Activated naive CD4-positive, alpha-beta T cell treated with anti-CD3 and anti-CD28 coated beads, Interleukin-2, amount 50 U/mL, for 72 hours (primary cell): ENCODE measurements around the gene R3HDM2. TPM values are rescaled to one million over a fixed set of nuclear protein-coding genes. Genes with fewer than 3 reads are reported as not detected.
A peak's percentile ranks its signal among the peaks of the same experiment; 100 is the strongest.
"Not testable (repeated sequence)": the region's sequence is repeated elsewhere in the genome, so short reads cannot be mapped to it uniquely, and the experiment has no call there.

Source experiments
- ATAC-seq, 2 donors: fragments of 150-1000 bp; cut with Tn5 transposase; 2 replicates each; pipeline ENCODE4 v1.10.0; 2021; ENCODE audit warnings: mild to moderate bottlenecking in 2 of 2, moderate library complexity in 2 of 2
- DNase-seq, 2 donors: peaks; one replicate each; pipeline ENCODE4 v3.0.0; 2021 to 2022; ENCODE audit warnings: low spot score in 2 of 2
- H3K27ac Mint-ChIP-seq, 2 donors: one replicate each; pipeline ENCODE4 v1.8.0; 2022; ENCODE audit warnings: mild to moderate bottlenecking in 2 of 2, mixed read lengths in 2 of 2
- H3K36me3 Mint-ChIP-seq, 2 donors: one replicate each; pipeline ENCODE4 v1.8.0; 2022; ENCODE audit warnings: mixed read lengths in 2 of 2
- H3K9me3 Mint-ChIP-seq, 2 donors: one replicate each; pipeline ENCODE4 v1.8.0; 2022; ENCODE audit warnings: mixed read lengths in 2 of 2
- total RNA-seq, 2 donors: library from RNA; stranded (reverse); gene quantifications; one replicate each; pipeline ENCODE4 v1.2.3, GENCODE V29; 2022

The R3HDM2 gene
- total RNA-seq, 2 donors from 2014 or later = 36.3 to 57.1 TPM

DNA sequence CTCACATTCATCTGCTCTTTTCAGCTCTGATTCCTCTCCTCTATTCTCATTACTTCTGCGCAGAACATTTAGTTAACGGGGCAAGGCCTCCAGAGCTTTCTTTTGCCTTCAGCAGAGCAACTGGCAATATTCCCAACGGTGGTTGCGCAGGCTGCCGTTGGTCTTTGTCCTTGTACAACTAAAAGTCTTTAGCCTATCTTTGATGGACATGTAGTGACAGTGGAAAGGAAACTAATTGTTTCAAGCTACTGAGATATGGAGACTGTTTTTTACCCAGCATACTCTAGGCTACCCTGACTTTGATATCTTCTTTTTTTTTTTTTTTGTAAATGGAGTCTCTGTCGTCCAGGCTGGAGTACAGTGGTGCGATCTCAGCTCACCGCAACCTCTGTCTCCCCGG, 12.6 kb downstream of the R3HDM2 start:
- no peaks in the 10 kb centered on the region for H3K9me3 Mint-ChIP-seq
- ATAC-seq = no peak
- peak overlapping the region in 1 of 2 donors; percentile 7 for H3K27ac Mint-ChIP-seq
- H3K36me3 Mint-ChIP-seq = peaks cover 0 to 4% of the 10 kb centered on the region in 2 donors
- DNase-seq = no peak

DNA sequence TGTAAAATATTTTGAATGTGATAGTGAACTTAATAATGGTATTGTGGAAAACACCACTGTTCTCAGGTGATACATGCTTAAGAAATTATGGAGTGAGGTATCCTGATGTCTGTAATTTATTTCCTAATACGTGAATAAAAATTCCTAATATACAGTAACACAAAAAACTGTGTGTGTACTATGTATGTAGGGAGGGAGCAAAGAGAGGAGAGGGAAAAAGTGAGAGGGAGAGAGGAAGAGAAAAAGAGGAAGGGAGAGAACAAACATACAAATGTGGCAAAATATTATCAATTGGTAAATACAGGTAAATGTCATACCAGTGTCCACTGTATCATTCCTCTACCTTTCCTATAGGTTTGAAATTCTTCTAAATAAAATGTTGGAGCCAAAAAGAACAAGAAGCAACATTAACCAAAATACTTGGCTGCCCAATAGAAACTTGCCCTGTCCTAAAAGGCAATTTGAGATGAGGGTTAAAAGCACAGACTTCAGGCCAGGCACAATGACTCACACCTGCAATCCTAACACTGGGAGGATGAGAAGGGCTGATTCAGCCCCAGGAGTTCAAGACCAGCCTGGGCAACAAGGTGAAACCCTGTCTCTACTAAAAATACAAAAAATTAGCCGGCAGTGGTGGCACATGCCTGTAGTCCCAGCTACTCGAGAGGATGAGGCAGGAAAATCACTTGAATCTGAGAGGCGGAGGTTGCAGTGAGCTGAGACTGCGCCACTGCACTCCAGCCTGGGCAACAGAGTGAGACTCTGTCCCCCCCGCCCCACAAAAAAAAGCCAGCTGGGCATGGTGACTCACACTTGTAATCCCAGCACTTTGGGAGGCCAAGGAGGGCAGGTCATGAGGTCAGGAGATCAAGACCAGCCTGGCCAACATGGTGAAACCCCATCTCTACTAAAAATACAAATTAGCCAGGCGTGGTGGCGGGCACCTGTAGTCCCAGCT, 14.5 kb downstream of the R3HDM2 start:
- ATAC-seq (no peak), DNase-seq (no peak)
- H3K9me3 Mint-ChIP-seq = no peaks in the 10 kb centered on the region
- no peaks in the 10 kb centered on the region for H3K36me3 Mint-ChIP-seq
- no peak overlapping the region for H3K27ac Mint-ChIP-seq

GRCh38 chr12:57415088-57415487, 15.8 kb downstream of the R3HDM2 start:
- DNase-seq (no peak), ATAC-seq (no peak)
- Mint-ChIP-seq H3K27ac (no peak overlapping the region), H3K9me3 (no peaks in the 10 kb centered on the region), H3K36me3 (no peaks in the 10 kb centered on the region)

DNA sequence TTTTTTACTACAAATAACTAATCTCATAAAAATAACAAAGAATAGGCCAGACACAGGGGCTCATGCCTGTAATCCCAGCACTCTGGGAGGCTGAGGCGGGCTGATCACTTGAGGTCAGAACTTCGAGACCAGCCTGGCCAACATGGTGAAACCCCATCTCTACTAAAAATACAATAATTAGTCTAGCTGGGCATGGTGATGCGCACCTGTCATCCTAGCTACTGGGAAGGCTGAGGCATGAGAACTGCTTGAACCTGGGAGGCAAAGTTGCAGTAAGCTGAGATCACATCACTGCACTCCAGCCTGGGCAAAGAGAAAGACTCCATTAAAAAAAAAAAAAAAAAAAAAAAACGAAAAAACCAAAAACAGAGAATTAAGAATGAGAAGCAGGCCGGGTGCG, 16.7 kb downstream of the R3HDM2 start:
- not testable (repeated sequence) for H3K36me3 Mint-ChIP-seq, H3K27ac Mint-ChIP-seq, H3K9me3 Mint-ChIP-seq, ATAC-seq, DNase-seq

DNA sequence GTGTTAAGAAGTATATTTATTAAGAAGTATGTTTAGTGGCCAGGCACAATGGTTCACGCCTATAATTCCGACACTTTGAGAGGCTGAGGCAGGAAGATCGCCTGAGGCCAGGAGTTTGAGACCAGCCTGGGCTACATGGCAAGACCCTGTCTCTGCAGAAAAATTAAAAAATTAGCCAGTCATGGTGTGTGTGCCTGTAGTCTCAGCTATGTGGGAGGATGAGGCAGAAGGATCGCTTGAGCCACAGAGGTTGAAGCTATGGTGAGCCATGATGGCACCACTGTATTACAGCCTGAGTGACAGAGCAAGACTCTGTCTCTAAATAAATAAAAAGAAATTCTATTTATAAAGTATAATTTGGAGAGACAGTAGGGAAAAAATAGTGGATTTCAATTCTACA, 20.3 kb downstream of the R3HDM2 start:
- H3K36me3 Mint-ChIP-seq = no peaks in the 10 kb centered on the region
- ATAC-seq = no peak

GRCh38 chr12:57404966-57405640, 25.7 kb downstream of the R3HDM2 start:
- no peaks in the 10 kb centered on the region for H3K36me3 Mint-ChIP-seq
- no peak for DNase-seq
- H3K9me3 Mint-ChIP-seq = no peaks in the 10 kb centered on the region
- H3K27ac Mint-ChIP-seq = no peak overlapping the region
- ATAC-seq = peak; percentile 93 to 99

More for the DNA sequence above, 20.3 kb downstream of the R3HDM2 start:
- Mint-ChIP-seq H3K9me3 (no peaks in the 10 kb centered on the region), H3K27ac (no peak overlapping the region)
- no peak for DNase-seq

DNA sequence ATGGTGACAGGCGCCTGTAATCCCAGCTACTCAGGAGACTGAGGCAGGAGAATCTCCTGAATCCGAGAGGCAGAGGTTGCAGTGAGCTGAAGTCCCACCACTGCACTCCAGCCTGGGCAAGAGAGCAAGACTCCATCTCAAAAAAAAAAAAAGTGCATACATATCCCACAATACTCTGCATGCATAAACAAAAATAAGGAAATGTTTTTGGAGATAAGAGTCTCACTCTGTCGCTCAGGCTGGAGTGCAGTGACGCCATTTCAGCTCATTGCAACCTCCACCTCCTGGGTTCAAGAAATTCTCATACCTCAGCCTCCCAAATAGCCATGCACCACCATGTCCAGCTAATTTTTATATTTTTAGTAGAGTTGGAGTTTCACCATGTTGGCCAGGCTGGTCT, 28.7 kb downstream of the R3HDM2 start:
- DNase-seq, ATAC-seq, H3K36me3 Mint-ChIP-seq, H3K9me3 Mint-ChIP-seq, H3K27ac Mint-ChIP-seq: not testable (repeated sequence)

DNA sequence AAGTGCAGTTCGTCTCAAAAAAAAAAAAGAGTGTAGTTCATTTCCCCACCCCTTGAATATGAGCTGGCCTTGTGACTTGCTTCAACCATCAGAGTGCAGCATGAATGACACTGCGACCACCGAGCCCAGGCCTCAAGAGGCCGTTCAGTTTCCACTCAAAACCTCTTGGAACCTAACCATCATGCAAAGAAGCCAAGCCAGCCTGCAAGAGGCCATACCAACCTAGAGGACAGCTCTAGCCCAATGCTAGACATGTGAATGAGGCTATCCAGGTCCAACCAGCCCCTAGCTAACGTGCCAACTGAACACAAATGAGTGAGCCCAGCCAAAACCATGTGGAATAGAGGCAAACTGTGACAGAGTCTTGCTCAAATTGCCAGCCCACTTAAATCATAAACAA, 29.7 kb downstream of the R3HDM2 start:
- Mint-ChIP-seq H3K9me3 (no peaks in the 10 kb centered on the region), H3K27ac (no peak overlapping the region), H3K36me3 (no peaks in the 10 kb centered on the region)
- DNase-seq = no peak
- no peak for ATAC-seq

DNA sequence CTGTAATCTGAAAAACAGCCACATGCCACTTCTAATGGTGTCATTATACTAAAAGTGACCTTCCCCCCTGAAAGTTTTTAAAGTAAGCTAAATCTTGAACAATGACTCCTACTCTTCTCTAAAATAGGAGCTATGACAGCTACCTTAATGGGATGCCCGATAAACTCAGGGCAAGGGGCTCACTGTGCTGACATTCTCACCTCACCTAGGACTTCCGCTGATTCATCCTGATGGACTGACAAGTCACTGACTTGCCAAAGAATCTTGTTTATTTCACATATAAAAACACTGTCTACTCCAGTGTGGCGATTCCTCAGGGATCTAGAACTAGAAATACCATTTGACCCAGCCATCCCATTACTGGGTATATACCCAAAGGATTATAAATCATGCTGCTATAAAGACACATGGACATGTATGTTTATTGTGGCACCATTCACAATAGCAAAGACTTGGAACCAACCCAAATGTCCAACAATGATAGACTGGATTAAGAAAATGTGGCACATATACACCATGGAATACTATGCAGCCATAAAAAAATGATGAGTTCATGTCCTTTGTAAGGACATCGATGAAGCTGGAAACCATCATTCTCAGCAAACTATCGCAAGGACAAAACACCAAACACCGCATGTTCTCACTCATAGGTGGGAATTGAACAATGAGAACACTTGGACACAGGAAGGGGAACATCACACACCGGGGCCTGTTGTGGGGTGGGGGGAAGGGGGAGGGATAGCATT, 31.0 kb downstream of the R3HDM2 start:
- not testable (repeated sequence) for ATAC-seq, DNase-seq, H3K9me3 Mint-ChIP-seq, H3K36me3 Mint-ChIP-seq
- H3K27ac Mint-ChIP-seq = peak overlapping the region in 1 of 2 donors; percentile 8

GRCh38 chr12:57397441-57397840, 33.4 kb downstream of the R3HDM2 start:
- DNase-seq = no peak
- H3K9me3 Mint-ChIP-seq = no peaks in the 10 kb centered on the region
- peaks cover 0 to 16% of the 10 kb centered on the region in 2 donors for H3K36me3 Mint-ChIP-seq
- no peak for ATAC-seq
- H3K27ac Mint-ChIP-seq = no peak overlapping the region

- no peak for ATAC-seq
- Mint-ChIP-seq H3K9me3 (no peaks in the 10 kb centered on the region), H3K36me3 (peaks cover 0 to 16% of the 10 kb centered on the region in 2 donors), H3K27ac (no peak overlapping the region)
- no peak for DNase-seq
These were observed 35.7 kb downstream of the R3HDM2 start for GRCh38 chr12:57395121-57395520.

DNA sequence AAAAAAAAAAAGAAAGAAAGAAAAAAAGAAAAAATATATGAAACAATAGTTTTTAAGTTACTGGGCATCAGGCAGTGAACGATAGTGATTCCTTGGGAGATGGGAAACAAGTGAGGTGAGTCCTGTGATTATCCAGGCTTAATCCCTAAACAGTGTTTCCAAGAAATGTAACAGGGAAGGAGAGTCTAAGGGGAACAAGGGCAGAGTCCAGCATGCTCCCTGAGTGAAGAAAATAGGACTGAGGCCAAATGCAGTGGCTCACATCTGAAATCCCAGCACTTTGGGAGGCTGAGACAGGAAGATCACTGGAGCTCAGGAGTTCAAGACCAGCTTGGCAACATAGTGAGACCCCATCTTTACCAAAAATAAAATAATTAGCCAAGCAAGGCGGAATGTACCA, 40.7 kb downstream of the R3HDM2 start:
- peaks cover 0 to 13% of the 10 kb centered on the region in 2 donors for H3K36me3 Mint-ChIP-seq
- ATAC-seq = no peak
- no peak for DNase-seq
- H3K27ac Mint-ChIP-seq = no peak overlapping the region
- no peaks in the 10 kb centered on the region for H3K9me3 Mint-ChIP-seq

DNA sequence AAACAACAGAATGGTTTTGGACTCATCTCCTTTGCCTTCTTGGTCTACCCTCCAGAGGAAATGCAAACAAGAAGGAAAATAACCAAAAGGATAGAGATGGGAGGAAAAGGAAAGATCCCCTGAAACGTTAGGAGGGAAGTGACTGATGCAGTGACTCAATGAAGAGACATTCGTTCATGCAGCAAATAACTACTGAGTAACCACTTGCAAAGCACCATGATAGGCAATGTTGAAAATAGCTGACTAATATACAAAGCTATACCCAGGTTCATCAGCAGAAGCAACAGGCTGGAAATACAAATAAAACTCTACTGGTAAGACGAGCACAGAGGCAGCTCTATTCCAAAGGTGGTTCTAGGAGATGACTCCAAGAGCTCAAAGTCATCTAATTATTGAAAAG, 41.8 kb downstream of the R3HDM2 start:
- DNase-seq (no peak), ATAC-seq (no peak)
- no peak overlapping the region for H3K27ac Mint-ChIP-seq
- H3K36me3 Mint-ChIP-seq = peaks cover 0 to 13% of the 10 kb centered on the region in 2 donors
- H3K9me3 Mint-ChIP-seq = no peaks in the 10 kb centered on the region

- Mint-ChIP-seq H3K36me3 (peaks cover 0 to 9% of the 10 kb centered on the region in 2 donors), H3K9me3 (no peaks in the 10 kb centered on the region), H3K27ac (no peak overlapping the region)
- DNase-seq (no peak), ATAC-seq (no peak)
These were observed 42.4 kb downstream of the R3HDM2 start for GRCh38 chr12:57388425-57388824.

GRCh38 chr12:57386187-57386720, 44.6 kb downstream of the R3HDM2 start:
- H3K36me3 Mint-ChIP-seq = peaks cover 0 to 6% of the 10 kb centered on the region in 2 donors
- peak overlapping the region in 1 of 2 donors; percentile 60 for H3K27ac Mint-ChIP-seq
- DNase-seq = no peak
- H3K9me3 Mint-ChIP-seq = no peaks in the 10 kb centered on the region
- no peak for ATAC-seq

DNA sequence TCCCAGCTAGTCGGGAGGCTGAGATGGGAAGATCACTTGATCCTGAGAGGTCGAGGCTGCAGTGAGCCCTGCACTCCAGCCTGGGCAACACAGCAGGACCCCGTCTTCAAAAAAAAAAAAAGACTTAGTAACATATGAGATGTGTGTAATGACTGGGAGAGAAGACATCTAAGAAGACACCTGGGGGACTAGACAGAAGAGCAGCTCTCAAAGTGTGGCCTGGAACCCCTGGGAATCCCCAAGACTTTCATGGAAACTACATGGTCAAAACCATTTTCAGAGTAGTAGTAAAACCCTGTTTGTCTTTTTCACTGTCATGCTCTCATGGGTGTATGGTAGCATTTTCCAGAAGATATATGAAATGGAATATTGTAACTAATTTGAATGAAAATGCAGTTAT, 45.3 kb downstream of the R3HDM2 start:
- peak overlapping the region in 1 of 2 donors; percentile 50 for H3K27ac Mint-ChIP-seq
- no peaks in the 10 kb centered on the region for H3K9me3 Mint-ChIP-seq
- DNase-seq = no peak
- ATAC-seq = peak in 1 of 2 donors; percentile 60
- peaks cover 0 to 10% of the 10 kb centered on the region in 2 donors for H3K36me3 Mint-ChIP-seq
